Peyer's patch (tissue), 4 donors: ENCODE results near the gene HAPLN3. TPM values are rescaled to one million over a fixed set of nuclear protein-coding genes. Genes with fewer than 3 reads are reported as not detected.

Source experiments
- DNase-seq, 3 donors: peaks; one replicate each; pipeline ENCODE4 v3.0.0-alpha.2; 2017 to 2019
- H3K27ac ChIP-seq, 4 donors: fragments of 200-600 bp; sonication (generic); one replicate each; pipeline ENCODE4 v1.5.1; 2016 to 2019
- H3K27me3 ChIP-seq, 2 donors: fragments of 200-600 bp; sonication (generic); one replicate each; pipeline ENCODE4 v1.5.1; 2019
- H3K36me3 ChIP-seq, 3 donors: fragments of 200-600 bp; sonication (generic); one replicate each; pipeline ENCODE4 v1.5.1; 2016 to 2019
- H3K4me1 ChIP-seq, 4 donors: fragments of 200-600 bp; sonication (generic); one replicate each; pipeline ENCODE4 v1.5.1; 2016 to 2019
- H3K4me3 ChIP-seq, 4 donors: fragments of 200-600 bp; sonication (generic); 1 replicate in 3 of 4; 2 replicates in 1 of 4; pipeline ENCODE4 v1.5.1; 2016 to 2019; ENCODE audit warnings: mild to moderate bottlenecking in 1 of 4
- H3K9me3 ChIP-seq, 4 donors: fragments of 200-600 bp; sonication (generic); one replicate each; pipeline ENCODE4 v1.5.1; 2016 to 2019; ENCODE audit warnings: mild to moderate bottlenecking in 1 of 4
- POLR2A ChIP-seq, 2 donors: fragments of 450-650 bp; IDR thresholded peaks; one replicate each; pipeline ENCODE4 v1.5.1; 2017; ENCODE audit warnings: antibody characterized with exemption in 2 of 2, mild to moderate bottlenecking in 2 of 2, moderate library complexity in 2 of 2
- total RNA-seq, 4 donors: library from RNA; depleted of rRNA; stranded (reverse); fragments of >200 nt; gene quantifications; one replicate each; pipeline ENCODE4 v1.1.0, GENCODE V29; 2016
- TF ChIP-seq, protein P1 (sequence below), 6 experiments: fragments of 450-650 bp in 4 of 6; fragments of 200-600 bp in 2 of 6; sonication (generic) in 1 of 6; IDR thresholded peaks; one replicate each; pipeline ENCODE4 v1.5.1; 2017 to 2019; ENCODE audit warnings: antibody characterized with exemption in 6 of 6, mild to moderate bottlenecking in 3 of 6, moderate library complexity in 1 of 6

HAPLN3 gene
- total RNA-seq, 4 donors from 2014 or later, result 3.7 to 21.5 (median 5.6) TPM

DNA sequence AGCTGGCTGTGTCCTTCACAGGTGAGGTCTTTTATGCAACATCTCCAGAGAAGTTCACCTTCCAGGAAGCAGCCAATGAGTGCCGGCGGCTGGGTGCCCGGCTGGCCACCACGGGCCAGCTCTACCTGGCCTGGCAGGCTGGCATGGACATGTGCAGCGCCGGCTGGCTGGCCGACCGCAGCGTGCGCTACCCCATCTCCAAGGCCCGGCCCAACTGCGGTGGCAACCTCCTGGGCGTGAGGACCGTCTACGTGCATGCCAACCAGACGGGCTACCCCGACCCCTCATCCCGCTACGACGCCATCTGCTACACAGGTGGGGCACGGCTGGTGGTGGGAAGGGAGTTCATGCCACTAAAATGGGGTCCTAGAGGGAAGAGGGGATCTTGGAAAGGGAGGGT, 52.0 kb downstream of the HAPLN3 start:
- no peaks in the 10 kb centered on the region for H3K27me3 ChIP-seq
- H3K4me1 ChIP-seq, result no peaks in the 10 kb centered on the region
- no peaks in the 10 kb centered on the region for H3K36me3 ChIP-seq
- no peak for DNase-seq
- no peaks in the 10 kb centered on the region for H3K9me3 ChIP-seq
- no peak overlapping the region for H3K4me3 ChIP-seq
- H3K27ac ChIP-seq, result no peak overlapping the region
- TF ChIP-seq, protein P1, sequence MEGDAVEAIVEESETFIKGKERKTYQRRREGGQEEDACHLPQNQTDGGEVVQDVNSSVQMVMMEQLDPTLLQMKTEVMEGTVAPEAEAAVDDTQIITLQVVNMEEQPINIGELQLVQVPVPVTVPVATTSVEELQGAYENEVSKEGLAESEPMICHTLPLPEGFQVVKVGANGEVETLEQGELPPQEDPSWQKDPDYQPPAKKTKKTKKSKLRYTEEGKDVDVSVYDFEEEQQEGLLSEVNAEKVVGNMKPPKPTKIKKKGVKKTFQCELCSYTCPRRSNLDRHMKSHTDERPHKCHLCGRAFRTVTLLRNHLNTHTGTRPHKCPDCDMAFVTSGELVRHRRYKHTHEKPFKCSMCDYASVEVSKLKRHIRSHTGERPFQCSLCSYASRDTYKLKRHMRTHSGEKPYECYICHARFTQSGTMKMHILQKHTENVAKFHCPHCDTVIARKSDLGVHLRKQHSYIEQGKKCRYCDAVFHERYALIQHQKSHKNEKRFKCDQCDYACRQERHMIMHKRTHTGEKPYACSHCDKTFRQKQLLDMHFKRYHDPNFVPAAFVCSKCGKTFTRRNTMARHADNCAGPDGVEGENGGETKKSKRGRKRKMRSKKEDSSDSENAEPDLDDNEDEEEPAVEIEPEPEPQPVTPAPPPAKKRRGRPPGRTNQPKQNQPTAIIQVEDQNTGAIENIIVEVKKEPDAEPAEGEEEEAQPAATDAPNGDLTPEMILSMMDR (IDR thresholded peaks at IDR 0.05), result no peak
- no peak for TF ChIP-seq POLR2A (IDR thresholded peaks at IDR 0.05)

DNA sequence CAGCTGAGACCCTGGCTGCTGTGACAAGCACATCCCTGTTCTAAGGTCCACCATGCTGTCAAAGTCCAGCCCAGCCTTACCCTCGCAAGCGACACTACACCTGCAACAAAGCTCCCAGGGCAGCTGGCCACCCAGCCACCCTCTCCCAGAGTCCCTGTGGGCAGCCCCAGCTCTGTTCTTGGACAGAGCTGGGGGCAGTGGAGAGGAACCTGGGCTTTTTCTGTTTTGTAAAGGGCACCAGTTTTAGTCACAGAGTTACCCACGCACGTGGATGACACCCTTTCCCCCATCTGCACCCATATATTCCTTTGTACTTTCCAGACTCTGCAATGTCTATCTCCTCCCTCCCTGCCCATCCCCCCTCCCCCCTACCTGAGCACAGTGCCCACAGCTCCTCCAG, 53.2 kb downstream of the HAPLN3 start:
- Histone ChIP-seq H3K4me1 (no peaks in the 10 kb centered on the region), H3K36me3 (no peaks in the 10 kb centered on the region), H3K27me3 (no peaks in the 10 kb centered on the region), H3K27ac (no peak overlapping the region), H3K9me3 (no peaks in the 10 kb centered on the region), H3K4me3 (no peak overlapping the region)
- TF ChIP-seq POLR2A (IDR thresholded peaks at IDR 0.05), result no peak
- TF ChIP-seq, protein P1 (IDR thresholded peaks at IDR 0.05), result no peak
- no peak for DNase-seq

DNA sequence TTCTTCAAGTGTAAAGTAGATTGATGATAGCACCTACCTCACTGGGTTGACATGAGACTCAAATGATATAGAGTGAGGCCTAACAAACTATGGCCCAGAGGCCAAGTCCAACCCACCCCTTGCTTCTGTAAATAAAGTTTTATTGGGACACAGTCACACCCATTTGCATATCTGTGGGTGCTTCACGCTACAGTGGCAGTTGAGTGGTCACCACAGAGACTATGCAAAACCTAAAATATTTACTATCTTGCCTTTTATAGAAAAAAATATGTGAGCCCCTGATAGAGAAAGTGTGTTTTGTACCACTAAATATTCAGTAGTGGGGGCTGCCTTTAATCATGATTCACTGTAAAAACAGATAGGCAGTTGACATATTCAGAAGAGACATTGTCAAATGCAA, 54.1 kb downstream of the HAPLN3 start:
- DNase-seq, result no peak
- TF ChIP-seq, protein P1 (IDR thresholded peaks at IDR 0.05), result no peak
- no peaks in the 10 kb centered on the region for H3K9me3 ChIP-seq
- no peaks in the 10 kb centered on the region for H3K36me3 ChIP-seq
- H3K27ac ChIP-seq, result no peak overlapping the region
- no peaks in the 10 kb centered on the region for H3K27me3 ChIP-seq
- no peaks in the 10 kb centered on the region for H3K4me1 ChIP-seq
- H3K4me3 ChIP-seq, result no peak overlapping the region

DNA sequence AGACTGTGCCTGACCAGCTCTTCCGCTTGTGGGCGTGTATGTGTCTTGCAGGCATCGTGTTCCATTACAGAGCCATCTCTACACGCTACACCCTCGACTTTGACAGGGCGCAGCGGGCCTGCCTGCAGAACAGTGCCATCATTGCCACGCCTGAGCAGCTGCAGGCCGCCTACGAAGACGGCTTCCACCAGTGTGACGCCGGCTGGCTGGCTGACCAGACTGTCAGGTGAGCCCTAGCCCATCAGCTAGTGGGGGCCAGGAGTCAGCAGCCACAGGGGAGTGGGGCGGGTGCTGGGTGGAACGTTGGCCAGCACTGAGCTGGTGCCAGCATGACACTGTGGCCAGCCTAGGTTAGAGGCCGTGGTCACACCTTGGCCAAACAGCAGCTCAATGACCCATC, 55.4 kb downstream of the HAPLN3 start:
- no peaks in the 10 kb centered on the region for H3K36me3 ChIP-seq
- H3K4me1 ChIP-seq, result no peaks in the 10 kb centered on the region
- H3K27me3 ChIP-seq, result no peaks in the 10 kb centered on the region
- no peaks in the 10 kb centered on the region for H3K9me3 ChIP-seq
- no peak overlapping the region for H3K27ac ChIP-seq
- H3K4me3 ChIP-seq, result no peak overlapping the region
- no peak for DNase-seq
- no peak for TF ChIP-seq POLR2A (IDR thresholded peaks at IDR 0.05)

DNA sequence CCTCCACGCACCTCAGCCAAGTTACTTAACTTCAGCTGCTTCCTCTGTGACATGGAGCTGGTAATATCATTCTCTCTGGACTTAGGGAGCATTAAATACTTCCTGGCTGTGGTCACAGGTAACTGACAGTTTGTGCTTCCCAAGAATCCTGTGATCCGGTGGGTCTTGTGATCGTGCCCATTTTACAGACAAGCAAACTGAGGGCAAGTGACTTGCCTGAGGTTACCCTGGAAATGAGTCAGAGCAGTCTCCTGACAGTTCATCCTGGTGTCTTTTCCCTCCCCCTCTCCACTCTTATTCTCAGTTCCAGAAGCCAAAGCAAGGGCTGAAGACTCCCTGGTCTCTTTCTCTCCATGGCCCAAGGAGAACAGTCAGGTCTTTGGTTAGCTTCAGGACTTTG, 56.2 kb downstream of the HAPLN3 start:
- Histone ChIP-seq H3K4me3 (no peak overlapping the region), H3K9me3 (no peaks in the 10 kb centered on the region), H3K27me3 (no peaks in the 10 kb centered on the region), H3K27ac (no peak overlapping the region), H3K36me3 (no peaks in the 10 kb centered on the region), H3K4me1 (no peaks in the 10 kb centered on the region)
- TF ChIP-seq, protein P1 (IDR thresholded peaks at IDR 0.05), result no peak
- TF ChIP-seq POLR2A (IDR thresholded peaks at IDR 0.05), result no peak
- DNase-seq, result no peak

DNA sequence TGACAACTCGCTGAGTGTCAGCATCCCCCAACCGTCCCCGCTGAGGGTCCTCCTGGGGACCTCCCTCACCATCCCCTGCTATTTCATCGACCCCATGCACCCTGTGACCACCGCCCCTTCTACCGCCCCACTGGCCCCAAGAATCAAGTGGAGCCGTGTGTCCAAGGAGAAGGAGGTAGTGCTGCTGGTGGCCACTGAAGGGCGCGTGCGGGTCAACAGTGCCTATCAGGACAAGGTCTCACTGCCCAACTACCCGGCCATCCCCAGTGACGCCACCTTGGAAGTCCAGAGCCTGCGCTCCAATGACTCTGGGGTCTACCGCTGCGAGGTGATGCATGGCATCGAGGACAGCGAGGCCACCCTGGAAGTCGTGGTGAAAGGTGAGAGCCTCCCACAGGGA, 56.7 kb downstream of the HAPLN3 start:
- no peak overlapping the region for H3K27ac ChIP-seq
- H3K4me1 ChIP-seq, result no peaks in the 10 kb centered on the region
- no peak for DNase-seq
- no peak for TF ChIP-seq POLR2A (IDR thresholded peaks at IDR 0.05)
- no peaks in the 10 kb centered on the region for H3K9me3 ChIP-seq
- no peaks in the 10 kb centered on the region for H3K36me3 ChIP-seq
- H3K4me3 ChIP-seq, result no peak overlapping the region
- no peaks in the 10 kb centered on the region for H3K27me3 ChIP-seq

DNA sequence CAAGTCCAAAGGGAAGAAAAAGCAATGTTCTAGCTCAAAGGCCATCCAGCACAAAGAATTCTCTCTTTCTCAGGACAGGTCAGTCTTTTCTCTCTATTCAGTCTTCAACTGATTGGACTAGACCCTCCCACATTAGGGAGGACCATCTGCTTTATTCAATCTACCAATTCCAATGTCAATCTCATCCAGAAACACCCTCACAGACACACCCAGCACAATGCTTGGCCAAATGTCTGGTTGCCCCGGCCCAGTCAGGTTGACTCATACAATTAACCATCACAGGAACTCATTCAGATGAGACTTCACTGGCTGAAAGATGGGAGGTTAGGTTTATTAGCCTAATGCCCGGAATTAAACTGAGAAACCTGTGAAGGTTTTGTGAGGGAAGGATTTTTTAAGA, 59.7 kb downstream of the HAPLN3 start:
- Histone ChIP-seq H3K36me3 (no peaks in the 10 kb centered on the region), H3K4me1 (no peaks in the 10 kb centered on the region), H3K27me3 (no peaks in the 10 kb centered on the region), H3K9me3 (no peaks in the 10 kb centered on the region), H3K27ac (no peak overlapping the region), H3K4me3 (no peak overlapping the region)
- TF ChIP-seq POLR2A (IDR thresholded peaks at IDR 0.05), result no peak
- TF ChIP-seq, protein P1 (IDR thresholded peaks at IDR 0.05), result no peak
- no peak for DNase-seq
